ENCODE data around the gene PRELID2. TPM values are rescaled to one million over a fixed set of nuclear protein-coding genes. Genes with fewer than 3 reads are reported as not detected.

PRELID2 gene
- polyA plus RNA-seq, 2 donors, result 1.1 to 1.5 TPM

Other genes starting within 250 kb of the PRELID2 start
- under 1 TPM; 0.02 to 0.04 TPM for gene GRXCR2, start 37.7 kb upstream of the PRELID2 start, polyA plus RNA-seq
- gene SH3RF2, start 101.2 kb upstream of the PRELID2 start, polyA plus RNA-seq, result 10 to 100 TPM; 24.9 to 43.2 TPM

All from esophagus (tissue), 2 donors.